ENCODE data around the gene SLC31A2.

SLC31A2 gene

DNA sequence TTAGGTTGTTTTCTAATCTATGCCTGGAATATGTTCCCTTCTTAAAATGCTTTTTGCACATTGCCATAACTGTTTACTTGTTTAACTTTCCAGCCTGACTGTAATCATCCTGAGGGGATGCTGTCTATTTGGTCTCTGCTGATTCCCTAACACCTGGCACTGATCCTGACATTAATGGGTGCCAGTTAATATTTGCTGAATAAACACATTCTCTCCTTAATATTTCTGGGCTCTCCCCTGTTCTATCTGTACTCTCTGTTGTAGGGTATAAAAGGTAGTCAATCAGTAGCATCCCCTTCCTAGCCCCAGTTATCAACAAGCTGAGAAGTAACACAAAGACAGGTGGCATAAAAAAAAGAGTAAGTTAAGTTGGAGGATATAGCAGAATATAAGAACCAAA, 21.3 kb upstream of the SLC31A2 start:
- TF ChIP-seq ZC3H10 (CRISPR knock-in tag; IDR thresholded peaks at IDR 0.05): no peak
- no peak for TF ChIP-seq ARNTL (CRISPR knock-in tag; IDR thresholded peaks at IDR 0.05; ENCODE audit: borderline replicate concordance, low read depth)
- no peak for TF ChIP-seq ISL1 (CRISPR knock-in tag; IDR thresholded peaks at IDR 0.05)
- TF ChIP-seq ZNF8 (CRISPR knock-in tag; IDR thresholded peaks at IDR 0.05): no peak
- TF ChIP-seq RARB (CRISPR knock-in tag; IDR thresholded peaks at IDR 0.05): no peak
- TF ChIP-seq PPARA (CRISPR knock-in tag; IDR thresholded peaks at IDR 0.05; ENCODE audit: borderline replicate concordance): no peak
- no peak for TF ChIP-seq OSR1 (CRISPR knock-in tag; IDR thresholded peaks at IDR 0.05)
- no peak for TF ChIP-seq ZNF70 (CRISPR knock-in tag; IDR thresholded peaks at IDR 0.05)
- no peak for ATAC-seq

DNA sequence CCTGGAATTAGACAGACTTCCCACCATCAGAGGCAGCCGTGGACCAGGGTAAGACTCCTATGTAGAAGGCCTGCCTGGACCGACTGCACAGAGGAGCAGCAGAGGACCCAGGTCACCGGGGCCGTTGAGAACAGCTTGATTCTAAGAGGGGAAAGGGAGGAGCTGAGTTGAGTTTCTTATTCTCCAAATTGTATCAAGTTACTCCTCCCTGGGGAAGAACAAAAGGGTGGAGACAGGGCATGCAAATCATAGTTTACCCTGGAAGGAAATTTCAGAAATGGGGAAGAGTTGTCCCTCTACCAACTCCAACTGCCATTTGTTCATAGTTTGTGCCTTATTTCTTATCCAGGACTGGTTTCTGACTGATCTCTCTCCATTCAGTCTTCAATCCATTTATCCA, 20.9 kb upstream of the SLC31A2 start:
- ATAC-seq: no peak
- TF ChIP-seq ZNF565 (CRISPR knock-in tag; conservative IDR thresholded peaks at IDR 0.05; ENCODE audit: low read depth) (no peak), GLIS3 (CRISPR knock-in tag; IDR thresholded peaks at IDR 0.05) (no peak), CSDC2 (CRISPR knock-in tag; IDR thresholded peaks at IDR 0.05) (no peak), RARB (CRISPR knock-in tag; IDR thresholded peaks at IDR 0.05) (no peak), ZFP3 (CRISPR knock-in tag; IDR thresholded peaks at IDR 0.05) (no peak), TCF4 (CRISPR knock-in tag; IDR thresholded peaks at IDR 0.05; ENCODE audit: borderline replicate concordance) (no peak), ZC3H10 (CRISPR knock-in tag; IDR thresholded peaks at IDR 0.05) (no peak), ESRRG (CRISPR knock-in tag; IDR thresholded peaks at IDR 0.05) (no peak)
- TF ChIP-seq, protein P1, sequence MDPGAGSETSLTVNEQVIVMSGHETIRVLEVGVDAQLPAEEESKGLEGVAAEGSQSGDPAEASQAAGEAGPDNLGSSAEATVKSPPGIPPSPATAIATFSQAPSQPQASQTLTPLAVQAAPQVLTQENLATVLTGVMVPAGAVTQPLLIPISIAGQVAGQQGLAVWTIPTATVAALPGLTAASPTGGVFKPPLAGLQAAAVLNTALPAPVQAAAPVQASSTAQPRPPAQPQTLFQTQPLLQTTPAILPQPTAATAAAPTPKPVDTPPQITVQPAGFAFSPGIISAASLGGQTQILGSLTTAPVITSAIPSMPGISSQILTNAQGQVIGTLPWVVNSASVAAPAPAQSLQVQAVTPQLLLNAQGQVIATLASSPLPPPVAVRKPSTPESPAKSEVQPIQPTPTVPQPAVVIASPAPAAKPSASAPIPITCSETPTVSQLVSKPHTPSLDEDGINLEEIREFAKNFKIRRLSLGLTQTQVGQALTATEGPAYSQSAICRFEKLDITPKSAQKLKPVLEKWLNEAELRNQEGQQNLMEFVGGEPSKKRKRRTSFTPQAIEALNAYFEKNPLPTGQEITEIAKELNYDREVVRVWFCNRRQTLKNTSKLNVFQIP (CRISPR knock-in tag; IDR thresholded peaks at IDR 0.05; ENCODE audit: borderline replicate concordance, low read depth): no peak
- TF ChIP-seq, protein P2, sequence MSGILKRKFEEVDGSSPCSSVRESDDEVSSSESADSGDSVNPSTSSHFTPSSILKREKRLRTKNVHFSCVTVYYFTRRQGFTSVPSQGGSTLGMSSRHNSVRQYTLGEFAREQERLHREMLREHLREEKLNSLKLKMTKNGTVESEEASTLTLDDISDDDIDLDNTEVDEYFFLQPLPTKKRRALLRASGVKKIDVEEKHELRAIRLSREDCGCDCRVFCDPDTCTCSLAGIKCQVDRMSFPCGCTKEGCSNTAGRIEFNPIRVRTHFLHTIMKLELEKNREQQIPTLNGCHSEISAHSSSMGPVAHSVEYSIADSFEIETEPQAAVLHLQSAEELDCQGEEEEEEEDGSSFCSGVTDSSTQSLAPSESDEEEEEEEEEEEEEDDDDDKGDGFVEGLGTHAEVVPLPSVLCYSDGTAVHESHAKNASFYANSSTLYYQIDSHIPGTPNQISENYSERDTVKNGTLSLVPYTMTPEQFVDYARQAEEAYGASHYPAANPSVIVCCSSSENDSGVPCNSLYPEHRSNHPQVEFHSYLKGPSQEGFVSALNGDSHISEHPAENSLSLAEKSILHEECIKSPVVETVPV (CRISPR knock-in tag; IDR thresholded peaks at IDR 0.05): no peak

DNA sequence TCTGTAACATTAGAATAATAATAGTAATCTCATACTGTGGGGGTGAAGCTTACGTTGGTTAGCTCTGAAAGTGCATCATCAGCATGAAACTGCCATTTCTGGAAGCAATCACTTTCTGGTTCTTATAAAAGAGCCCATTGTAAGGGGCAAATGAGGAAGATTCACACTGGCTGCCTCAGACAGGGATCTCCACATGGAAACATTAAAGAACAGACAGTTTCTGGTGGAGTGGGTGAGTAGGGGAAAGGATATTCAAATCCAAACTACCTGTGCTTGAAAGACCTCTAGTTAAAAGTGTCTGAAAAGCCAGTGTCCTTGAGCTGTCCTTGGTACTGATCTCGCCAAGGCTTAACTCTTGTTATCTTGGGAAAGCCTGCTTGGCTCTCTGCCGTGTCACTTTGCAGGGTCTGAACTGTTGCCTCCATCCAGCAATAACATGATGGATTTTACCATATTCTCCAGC, 19.1 kb upstream of the SLC31A2 start:
- no peak for ATAC-seq
- TF ChIP-seq, protein P3, sequence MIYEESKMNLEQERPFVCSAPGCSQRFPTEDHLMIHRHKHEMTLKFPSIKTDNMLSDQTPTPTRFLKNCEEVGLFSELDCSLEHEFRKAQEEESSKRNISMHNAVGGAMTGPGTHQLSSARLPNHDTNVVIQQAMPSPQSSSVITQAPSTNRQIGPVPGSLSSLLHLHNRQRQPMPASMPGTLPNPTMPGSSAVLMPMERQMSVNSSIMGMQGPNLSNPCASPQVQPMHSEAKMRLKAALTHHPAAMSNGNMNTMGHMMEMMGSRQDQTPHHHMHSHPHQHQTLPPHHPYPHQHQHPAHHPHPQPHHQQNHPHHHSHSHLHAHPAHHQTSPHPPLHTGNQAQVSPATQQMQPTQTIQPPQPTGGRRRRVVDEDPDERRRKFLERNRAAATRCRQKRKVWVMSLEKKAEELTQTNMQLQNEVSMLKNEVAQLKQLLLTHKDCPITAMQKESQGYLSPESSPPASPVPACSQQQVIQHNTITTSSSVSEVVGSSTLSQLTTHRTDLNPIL (CRISPR knock-in tag; IDR thresholded peaks at IDR 0.05; ENCODE audit: low read depth): no peak
- TF ChIP-seq GLIS3 (CRISPR knock-in tag; IDR thresholded peaks at IDR 0.05) (no peak), ZC3H10 (CRISPR knock-in tag; IDR thresholded peaks at IDR 0.05) (no peak), ZFP30 (CRISPR knock-in tag; IDR thresholded peaks at IDR 0.05) (no peak), ISL1 (CRISPR knock-in tag; IDR thresholded peaks at IDR 0.05) (no peak), TOX (CRISPR knock-in tag; IDR thresholded peaks at IDR 0.05; ENCODE audit: borderline replicate concordance) (no peak), ESRRG (CRISPR knock-in tag; IDR thresholded peaks at IDR 0.05) (no peak), TCF4 (CRISPR knock-in tag; IDR thresholded peaks at IDR 0.05; ENCODE audit: borderline replicate concordance) (no peak), CSDC2 (CRISPR knock-in tag; IDR thresholded peaks at IDR 0.05) (no peak), BACH2 (CRISPR knock-in tag; IDR thresholded peaks at IDR 0.05; ENCODE audit: borderline replicate concordance) (no peak), PPARA (CRISPR knock-in tag; IDR thresholded peaks at IDR 0.05; ENCODE audit: borderline replicate concordance) (no peak), ZNF565 (CRISPR knock-in tag; conservative IDR thresholded peaks at IDR 0.05; ENCODE audit: low read depth) (no peak), ZFP3 (CRISPR knock-in tag; IDR thresholded peaks at IDR 0.05) (no peak), OSR1 (CRISPR knock-in tag; IDR thresholded peaks at IDR 0.05) (no peak), RARB (CRISPR knock-in tag; IDR thresholded peaks at IDR 0.05) (no peak)
- TF ChIP-seq, protein P2 (CRISPR knock-in tag; IDR thresholded peaks at IDR 0.05): no peak
- TF ChIP-seq, protein P4, sequence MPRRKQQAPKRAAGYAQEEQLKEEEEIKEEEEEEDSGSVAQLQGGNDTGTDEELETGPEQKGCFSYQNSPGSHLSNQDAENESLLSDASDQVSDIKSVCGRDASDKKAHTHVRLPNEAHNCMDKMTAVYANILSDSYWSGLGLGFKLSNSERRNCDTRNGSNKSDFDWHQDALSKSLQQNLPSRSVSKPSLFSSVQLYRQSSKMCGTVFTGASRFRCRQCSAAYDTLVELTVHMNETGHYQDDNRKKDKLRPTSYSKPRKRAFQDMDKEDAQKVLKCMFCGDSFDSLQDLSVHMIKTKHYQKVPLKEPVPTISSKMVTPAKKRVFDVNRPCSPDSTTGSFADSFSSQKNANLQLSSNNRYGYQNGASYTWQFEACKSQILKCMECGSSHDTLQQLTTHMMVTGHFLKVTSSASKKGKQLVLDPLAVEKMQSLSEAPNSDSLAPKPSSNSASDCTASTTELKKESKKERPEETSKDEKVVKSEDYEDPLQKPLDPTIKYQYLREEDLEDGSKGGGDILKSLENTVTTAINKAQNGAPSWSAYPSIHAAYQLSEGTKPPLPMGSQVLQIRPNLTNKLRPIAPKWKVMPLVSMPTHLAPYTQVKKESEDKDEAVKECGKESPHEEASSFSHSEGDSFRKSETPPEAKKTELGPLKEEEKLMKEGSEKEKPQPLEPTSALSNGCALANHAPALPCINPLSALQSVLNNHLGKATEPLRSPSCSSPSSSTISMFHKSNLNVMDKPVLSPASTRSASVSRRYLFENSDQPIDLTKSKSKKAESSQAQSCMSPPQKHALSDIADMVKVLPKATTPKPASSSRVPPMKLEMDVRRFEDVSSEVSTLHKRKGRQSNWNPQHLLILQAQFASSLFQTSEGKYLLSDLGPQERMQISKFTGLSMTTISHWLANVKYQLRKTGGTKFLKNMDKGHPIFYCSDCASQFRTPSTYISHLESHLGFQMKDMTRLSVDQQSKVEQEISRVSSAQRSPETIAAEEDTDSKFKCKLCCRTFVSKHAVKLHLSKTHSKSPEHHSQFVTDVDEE (CRISPR knock-in tag; IDR thresholded peaks at IDR 0.05): no peak
- TF ChIP-seq, protein P1 (CRISPR knock-in tag; IDR thresholded peaks at IDR 0.05; ENCODE audit: borderline replicate concordance, low read depth): no peak
- TF ChIP-seq, protein P5, sequence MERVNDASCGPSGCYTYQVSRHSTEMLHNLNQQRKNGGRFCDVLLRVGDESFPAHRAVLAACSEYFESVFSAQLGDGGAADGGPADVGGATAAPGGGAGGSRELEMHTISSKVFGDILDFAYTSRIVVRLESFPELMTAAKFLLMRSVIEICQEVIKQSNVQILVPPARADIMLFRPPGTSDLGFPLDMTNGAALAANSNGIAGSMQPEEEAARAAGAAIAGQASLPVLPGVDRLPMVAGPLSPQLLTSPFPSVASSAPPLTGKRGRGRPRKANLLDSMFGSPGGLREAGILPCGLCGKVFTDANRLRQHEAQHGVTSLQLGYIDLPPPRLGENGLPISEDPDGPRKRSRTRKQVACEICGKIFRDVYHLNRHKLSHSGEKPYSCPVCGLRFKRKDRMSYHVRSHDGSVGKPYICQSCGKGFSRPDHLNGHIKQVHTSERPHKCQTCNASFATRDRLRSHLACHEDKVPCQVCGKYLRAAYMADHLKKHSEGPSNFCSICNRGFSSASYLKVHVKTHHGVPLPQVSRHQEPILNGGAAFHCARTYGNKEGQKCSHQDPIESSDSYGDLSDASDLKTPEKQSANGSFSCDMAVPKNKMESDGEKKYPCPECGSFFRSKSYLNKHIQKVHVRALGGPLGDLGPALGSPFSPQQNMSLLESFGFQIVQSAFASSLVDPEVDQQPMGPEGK (CRISPR knock-in tag; IDR thresholded peaks at IDR 0.05; ENCODE audit: borderline replicate concordance): no peak
